Activated CD8-positive, alpha-beta memory T cell treated with anti-CD3 and anti-CD28 coated beads for 1 hour (primary cell): ENCODE measurements around the gene CEP85.
A peak's percentile ranks its signal among the peaks of the same experiment; 100 is the strongest.
"Not testable (repeated sequence)": the region's sequence is repeated elsewhere in the genome, so short reads cannot be mapped to it uniquely, and the experiment has no call there.

ENCODE experiments used
- DNase-seq, 2 donors: peaks; one replicate each; pipeline ENCODE4 v3.0.0-alpha.2; 2020; ENCODE audit warnings: low read depth in 1 of 2; ENCODE audit errors: extremely low read depth in 1 of 2

The CEP85 gene

GRCh38 chr1:26288311-26288941 is 54.4 kb downstream of the CEP85 start:
- DNase-seq: no peak

GRCh38 chr1:26289158-26290059 is 55.4 kb downstream of the CEP85 start:
- DNase-seq: no peak

- no peak for DNase-seq
These were observed 56.3 kb downstream of the CEP85 start for GRCh38 chr1:26290122-26290881.

- DNase-seq: no peak
These were observed 56.9 kb downstream of the CEP85 start for GRCh38 chr1:26290882-26291261.

DNA sequence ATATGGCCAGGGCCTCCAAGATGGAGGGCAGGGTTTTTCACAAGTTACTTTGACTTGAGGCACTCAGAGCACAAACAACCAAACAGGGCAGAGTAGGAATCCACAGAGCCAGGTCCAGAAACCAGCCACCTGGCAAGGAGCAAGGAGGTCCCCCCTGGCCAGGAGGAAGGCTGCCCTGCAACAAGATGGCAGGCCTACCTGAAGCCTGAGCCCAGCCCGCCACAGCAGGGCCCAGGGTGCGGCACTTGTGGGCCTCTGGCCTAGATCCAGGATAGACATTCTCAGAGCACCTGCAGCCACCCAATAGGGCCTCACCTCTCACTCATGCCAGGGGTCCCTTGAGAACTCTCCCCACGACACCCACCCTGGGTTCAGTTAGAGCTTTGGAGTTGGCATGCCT is 57.4 kb downstream of the CEP85 start:
- no peak for DNase-seq

GRCh38 chr1:26291939-26292338 is 57.9 kb downstream of the CEP85 start:
- DNase-seq: no peak

- not testable (repeated sequence) for DNase-seq
These were observed 58.7 kb downstream of the CEP85 start for GRCh38 chr1:26292735-26293134.

DNA sequence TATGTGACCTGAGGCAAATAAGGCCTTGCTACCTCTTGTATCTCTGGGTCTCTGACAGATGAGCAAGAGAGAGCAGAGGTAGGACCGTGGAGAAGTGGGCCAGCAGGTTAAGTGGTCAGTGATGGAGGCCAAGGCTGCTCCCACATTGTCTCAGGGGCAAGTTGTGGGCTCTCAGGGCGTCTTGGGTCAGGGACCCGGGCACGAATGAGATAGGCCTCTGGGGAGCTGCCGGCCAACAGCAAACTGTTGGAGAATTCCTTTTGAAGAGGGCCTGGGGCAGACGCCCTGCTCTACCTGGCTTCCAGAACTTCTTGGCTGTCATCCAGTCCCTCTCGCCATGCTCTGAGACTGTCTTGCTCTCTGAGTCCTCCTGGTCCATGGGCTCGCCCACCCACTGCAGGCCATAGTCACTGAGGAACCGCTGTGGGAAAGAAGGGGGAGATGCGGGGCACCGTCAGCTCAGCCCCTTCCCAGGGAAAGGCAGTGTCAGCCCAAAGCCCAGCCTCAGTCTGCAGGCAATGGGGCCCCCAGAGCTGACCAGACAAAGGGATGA is 60.0 kb downstream of the CEP85 start:
- DNase-seq: no peak

DNA sequence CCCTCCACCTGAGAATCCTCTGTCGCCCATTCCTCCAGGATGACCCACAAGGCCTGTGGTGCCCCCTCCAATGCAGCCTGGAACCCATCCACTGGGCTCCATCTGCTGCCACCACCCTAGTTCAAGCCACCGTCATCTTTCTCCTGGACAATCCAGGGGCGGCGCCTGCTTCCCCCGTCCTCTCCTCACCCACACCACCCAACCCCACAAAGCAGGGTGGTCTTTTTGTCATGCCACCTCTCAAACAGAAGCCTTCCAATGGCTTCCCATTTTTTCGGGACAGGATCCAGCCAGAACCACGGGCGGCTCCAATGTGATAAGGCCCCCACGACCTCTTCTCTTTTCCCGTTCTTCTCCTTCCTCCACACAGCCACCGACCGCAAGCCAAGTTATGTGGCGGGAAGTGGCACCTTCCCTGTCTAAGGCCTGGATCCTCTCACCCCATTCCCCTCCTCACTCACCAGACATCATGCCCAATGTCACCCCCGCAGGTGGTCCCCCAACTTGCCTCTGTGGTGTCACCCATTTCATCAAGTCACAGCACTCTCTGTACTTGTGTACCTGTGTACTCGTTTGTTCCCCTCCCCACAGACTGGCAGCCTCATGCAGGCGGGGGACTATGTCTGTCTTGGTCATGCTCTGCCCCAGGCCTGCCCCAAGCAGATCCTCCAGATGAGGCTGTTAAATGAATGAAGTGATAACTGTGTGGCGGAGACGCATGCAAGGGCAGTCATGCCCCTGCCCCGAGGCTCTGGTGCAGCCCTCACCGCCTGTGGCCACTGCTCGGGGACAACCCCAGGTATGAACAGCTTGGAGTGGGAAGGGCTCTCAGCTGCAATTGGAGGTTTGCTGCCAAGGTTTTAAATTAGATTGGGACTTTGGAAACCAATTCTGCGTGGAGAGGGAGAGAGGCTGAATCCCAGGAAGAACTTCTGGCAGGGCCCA is 61.5 kb downstream of the CEP85 start:
- no peak for DNase-seq

GRCh38 chr1:26296340-26297056 is 62.5 kb downstream of the CEP85 start:
- no peak for DNase-seq

GRCh38 chr1:26297057-26297790 is 63.2 kb downstream of the CEP85 start:
- no peak for DNase-seq

GRCh38 chr1:26297791-26298124 is 63.8 kb downstream of the CEP85 start:
- no peak for DNase-seq

- DNase-seq: no peak
These were observed 66.7 kb downstream of the CEP85 start for GRCh38 chr1:26300578-26301275.

GRCh38 chr1:26302733-26303405 is 68.9 kb downstream of the CEP85 start:
- no peak for DNase-seq

GRCh38 chr1:26305667-26306289 is 71.8 kb downstream of the CEP85 start:
- no peak for DNase-seq

- peak; percentile 77 to 78 for DNase-seq
These were observed 72.6 kb downstream of the CEP85 start, which contains the start of gene UBXN11 for GRCh38 chr1:26306290-26307229. UBXN11 (minus strand) TSS chr1:26306636; CDS start chr1:26302883, 3,753 bp downstream.
